PFSK-1 (cell line): ENCODE results near the gene PRLR.

ENCODE experiments used
- FOXP2 ChIP-seq: optimal IDR thresholded peaks from 2 replicates; pipeline ENCODE3; 2011; ENCODE audit warnings: borderline replicate concordance, control low read depth, inconsistent platforms; ENCODE audit not compliant: insufficient read depth; ENCODE audit errors: extremely low read length, extremely low read depth
- POLR2AphosphoS5 ChIP-seq: IDR thresholded peaks from 2 replicates; pipeline ENCODE4 v1.6.1; 2012; ENCODE audit warnings: low read depth, mild to moderate bottlenecking, control low read depth, low read length, moderate library complexity
- REST ChIP-seq, 2 experiments: IDR thresholded peaks; 2 replicates each; pipeline versions ENCODE4 v1.6.1 to v1.8.0; 2011 to 2012; ENCODE audit warnings: low read depth in 2 of 2, low read length in 2 of 2, control low read depth in 1 of 2, inconsistent platforms in 1 of 2, mild to moderate bottlenecking in 1 of 2, moderate library complexity in 1 of 2; ENCODE audit not compliant: insufficient read depth in 1 of 2
- SIN3A ChIP-seq: IDR thresholded peaks from 2 replicates; pipeline ENCODE4 v1.6.1; 2012; ENCODE audit warnings: mild to moderate bottlenecking, low read length, moderate library complexity, borderline replicate concordance; ENCODE audit not compliant: insufficient read depth
- TAF1 ChIP-seq: IDR thresholded peaks from 2 replicates; pipeline ENCODE4 v1.6.1; 2012; ENCODE audit warnings: low read length, control low read depth, borderline replicate concordance; ENCODE audit not compliant: insufficient read depth

Gene PRLR

GRCh38 chr5:35237580-35238376, 7.5 kb upstream of the PRLR start:
- no peak for TF ChIP-seq TAF1
- no peak for TF ChIP-seq POLR2AphosphoS5
- no peak for TF ChIP-seq FOXP2
- TF ChIP-seq REST (IDR thresholded peaks at IDR 0.05; ENCODE audit: insufficient read depth in 1 of 2, low read depth in 2 of 2, low read length in 2 of 2), result no peak
- no peak for TF ChIP-seq SIN3A

- TF ChIP-seq SIN3A (no peak), TAF1 (no peak), POLR2AphosphoS5 (no peak), REST (IDR thresholded peaks at IDR 0.05; ENCODE audit: insufficient read depth in 1 of 2, low read depth in 2 of 2, low read length in 2 of 2) (no peak), FOXP2 (no peak)
Measured at GRCh38 chr5:35236770-35237169, 6.5 kb upstream of the PRLR start.

GRCh38 chr5:35233601-35234000, 3.3 kb upstream of the PRLR start:
- TF ChIP-seq FOXP2 (no peak), TAF1 (no peak), POLR2AphosphoS5 (no peak), SIN3A (no peak), REST (IDR thresholded peaks at IDR 0.05; ENCODE audit: insufficient read depth in 1 of 2, low read depth in 2 of 2, low read length in 2 of 2) (no peak)

- no peak for TF ChIP-seq TAF1
- no peak for TF ChIP-seq REST (IDR thresholded peaks at IDR 0.05; ENCODE audit: insufficient read depth in 1 of 2, low read depth in 2 of 2, low read length in 2 of 2)
- TF ChIP-seq SIN3A, result no peak
- TF ChIP-seq FOXP2, result no peak
- no peak for TF ChIP-seq POLR2AphosphoS5
Measured at GRCh38 chr5:35233121-35233520, 2.8 kb upstream of the PRLR start.
